KMS-11 (cell line): ENCODE data around the gene VIL1.

Source experiments
- H2AFZ ChIP-seq: fragments of 200-600 bp; sonication (generic); 2 replicates; pipeline ENCODE4 v1.6.1; 2016; ENCODE audit warnings: antibody characterized with exemption, mixed run types, low read depth
- H3K27ac ChIP-seq: fragments of 200-600 bp; sonication (generic); 2 replicates; pipeline ENCODE4 v1.6.1; 2016; ENCODE audit warnings: mild to moderate bottlenecking, mixed run types
- H3K27me3 ChIP-seq: fragments of 200-600 bp; sonication (generic); 2 replicates; pipeline ENCODE4 v1.6.1; 2017; ENCODE audit warnings: mild to moderate bottlenecking, low read depth, mixed run types, moderate library complexity; ENCODE audit not compliant: insufficient read depth
- H3K36me3 ChIP-seq: fragments of 200-600 bp; sonication (generic); 2 replicates; pipeline ENCODE4 v1.6.1; 2017; ENCODE audit warnings: mild to moderate bottlenecking, mixed run types; ENCODE audit not compliant: insufficient read depth
- H3K4me1 ChIP-seq: fragments of 200-600 bp; sonication (generic); 2 replicates; pipeline ENCODE4 v1.6.1; 2016; ENCODE audit warnings: mild to moderate bottlenecking, low read depth, mixed run types; ENCODE audit not compliant: poor library complexity, severe bottlenecking
- H3K4me2 ChIP-seq: fragments of 200-600 bp; sonication (generic); 2 replicates; pipeline ENCODE4 v1.7.0; 2016; ENCODE audit warnings: mild to moderate bottlenecking, mixed run types
- H3K4me3 ChIP-seq: fragments of 200-600 bp; sonication (generic); IDR thresholded peaks from 2 replicates; pipeline ENCODE4 v1.6.1; 2017; ENCODE audit warnings: low read depth, low read length, mixed read lengths; ENCODE audit not compliant: insufficient read depth
- H3K79me2 ChIP-seq: fragments of 200-600 bp; sonication (generic); 2 replicates; pipeline ENCODE4 v1.6.1; 2016; ENCODE audit warnings: low read depth, mixed run types; ENCODE audit not compliant: insufficient read depth
- H3K9ac ChIP-seq: fragments of 200-600 bp; sonication (generic); 2 replicates; pipeline ENCODE4 v1.6.1; 2016; ENCODE audit warnings: mild to moderate bottlenecking, mixed run types
- H4K20me1 ChIP-seq: fragments of 200-600 bp; sonication (generic); 2 replicates; pipeline ENCODE4 v1.6.1; 2016; ENCODE audit warnings: mild to moderate bottlenecking, mixed run types; ENCODE audit not compliant: insufficient read depth
- CTCF ChIP-seq: fragments of 200-600 bp; sonication (generic); conservative IDR thresholded peaks from 2 replicates; pipeline ENCODE4 v1.6.1; 2017; ENCODE audit warnings: low read depth, mild to moderate bottlenecking, antibody characterized with exemption, low read length, moderate library complexity, mixed read lengths

Gene VIL1

GRCh38 chr2:218397820-218398436, 21.0 kb upstream of the VIL1 start:
- H3K27ac ChIP-seq, result no peak overlapping the region
- H2AFZ ChIP-seq, result no peak overlapping the region
- H3K4me1 ChIP-seq, result peaks cover 18% of the 10 kb centered on the region
- no peaks in the 10 kb centered on the region for H4K20me1 ChIP-seq
- H3K4me3 ChIP-seq, result no peak overlapping the region
- H3K79me2 ChIP-seq, result peaks cover 17% of the 10 kb centered on the region; the same call in 1 of the 2 replicates
- no peaks in the 10 kb centered on the region for H3K36me3 ChIP-seq
- no peak for TF ChIP-seq CTCF
- H3K4me2 ChIP-seq, result peak overlapping the region; percentile 93; the same call in 1 of the 2 replicates
- no peak overlapping the region for H3K9ac ChIP-seq
- H3K27me3 ChIP-seq, result no peaks in the 10 kb centered on the region

GRCh38 chr2:218398437-218399390, 20.2 kb upstream of the VIL1 start:
- TF ChIP-seq CTCF, result no peak

GRCh38 chr2:218399391-218400166, 19.3 kb upstream of the VIL1 start, which contains the start of gene CTDSP1:
Gene CTDSP1 (plus strand): TSS chr2:218399868. CDS start chr2:218400091, 223 bp downstream.
- Histone ChIP-seq H3K79me2 (peaks cover 17% of the 10 kb centered on the region; the same call in 1 of the 2 replicates), H3K4me3 (peak within 1 kb of the TSS; percentile 2), H3K9ac (peak within 1 kb of the TSS; percentile 97), H3K27me3 (no peaks in the 10 kb centered on the region), H3K36me3 (no peaks in the 10 kb centered on the region), H3K4me1 (peaks cover 16% of the 10 kb centered on the region), H3K4me2 (peak within 1 kb of the TSS; percentile 68), H2AFZ (peak within 1 kb of the TSS; percentile 71), H3K27ac (peak within 1 kb of the TSS; percentile 93), H4K20me1 (no peaks in the 10 kb centered on the region)
- no peak for TF ChIP-seq CTCF

More at GRCh38 chr2:218398437-218399390, 20.2 kb upstream of the VIL1 start:
- Histone ChIP-seq H4K20me1 (no peaks in the 10 kb centered on the region), H3K4me2 (peak overlapping the region; percentile 68), H3K79me2 (peaks cover 17% of the 10 kb centered on the region; the same call in 1 of the 2 replicates), H3K4me1 (peaks cover 18% of the 10 kb centered on the region), H3K27ac (peak overlapping the region; percentile 53), H2AFZ (peak overlapping the region; percentile 71), H3K9ac (peak overlapping the region; percentile 44; the same call in 1 of the 2 replicates), H3K36me3 (no peaks in the 10 kb centered on the region), H3K4me3 (no peak overlapping the region), H3K27me3 (no peaks in the 10 kb centered on the region)
